HG03196 (cell line): ENCODE data around the gene SESN1.
"Not testable (repeated sequence)": the region's sequence is repeated elsewhere in the genome, so short reads cannot be mapped to it uniquely, and the experiment has no call there.

Experiments
- ATAC-seq: cut with Tn5 transposase; IDR thresholded peaks from one replicate; pipeline ENCODE4 v1.9.1; 2021; ENCODE audit not compliant: unreplicated experiment

SESN1 gene

GRCh38 chr6:109094416-109095035 is at the start of gene SESN1:
Gene SESN1 (minus strand): TSS chr6:109094846. CDS start chr6:109094073, 773 bp downstream.
- peak; percentile 65 for ATAC-seq

- no peak for ATAC-seq
Observed at GRCh38 chr6:109143191-109143590, 48.5 kb upstream of the SESN1 start.

- not testable (repeated sequence) for ATAC-seq
Observed at GRCh38 chr6:109142067-109142466, 47.4 kb upstream of the SESN1 start.

- ATAC-seq = no peak
Observed at GRCh38 chr6:109139109-109139508, 44.5 kb upstream of the SESN1 start.

GRCh38 chr6:109136530-109136929 is 41.9 kb upstream of the SESN1 start:
- ATAC-seq = not testable (repeated sequence)

GRCh38 chr6:109136039-109136438 is 41.4 kb upstream of the SESN1 start:
- ATAC-seq = not testable (repeated sequence)

GRCh38 chr6:109135600-109135999 is 41.0 kb upstream of the SESN1 start:
- not testable (repeated sequence) for ATAC-seq

- no peak for ATAC-seq
Observed at GRCh38 chr6:109130065-109130464, 35.4 kb upstream of the SESN1 start.

- ATAC-seq = no peak
Observed at GRCh38 chr6:109125504-109125903, 30.9 kb upstream of the SESN1 start.

GRCh38 chr6:109124219-109124618 is 29.6 kb upstream of the SESN1 start:
- ATAC-seq = no peak

- ATAC-seq = no peak
Observed at GRCh38 chr6:109121411-109121810, 26.8 kb upstream of the SESN1 start.

GRCh38 chr6:109118871-109119354 is 24.3 kb upstream of the SESN1 start:
- ATAC-seq = no peak

- ATAC-seq = no peak
Observed at GRCh38 chr6:109118337-109118736, 23.7 kb upstream of the SESN1 start.

GRCh38 chr6:109117346-109118035 is 22.8 kb upstream of the SESN1 start:
- peak; percentile 85 for ATAC-seq

GRCh38 chr6:109112663-109113062 is 18.0 kb upstream of the SESN1 start:
- ATAC-seq = not testable (repeated sequence)

- not testable (repeated sequence) for ATAC-seq
Observed at GRCh38 chr6:109109663-109110062, 15.0 kb upstream of the SESN1 start.

GRCh38 chr6:109105681-109106080 is 11.0 kb upstream of the SESN1 start:
- no peak for ATAC-seq

- no peak for ATAC-seq
Observed at GRCh38 chr6:109104512-109104911, 9.9 kb upstream of the SESN1 start.

GRCh38 chr6:109103942-109104341 is 9.3 kb upstream of the SESN1 start:
- ATAC-seq = no peak

- no peak for ATAC-seq
Observed at GRCh38 chr6:109102762-109103161, 8.1 kb upstream of the SESN1 start.

- ATAC-seq = no peak
Observed at GRCh38 chr6:109097661-109098060, 3.0 kb upstream of the SESN1 start.

GRCh38 chr6:109096208-109096607 is 1.6 kb upstream of the SESN1 start:
- no peak for ATAC-seq

- no peak for ATAC-seq
Observed at GRCh38 chr6:109095835-109096084, 1.1 kb upstream of the SESN1 start.
